Brain pericyte (primary cell): Measurements from ENCODE around the gene CDC40.

Source experiments
- DNase-seq: peaks from one replicate; pipeline ENCODE4 v3.0.0-alpha.2; 2012; ENCODE audit warnings: low read depth, low spot score

The CDC40 gene

DNA sequence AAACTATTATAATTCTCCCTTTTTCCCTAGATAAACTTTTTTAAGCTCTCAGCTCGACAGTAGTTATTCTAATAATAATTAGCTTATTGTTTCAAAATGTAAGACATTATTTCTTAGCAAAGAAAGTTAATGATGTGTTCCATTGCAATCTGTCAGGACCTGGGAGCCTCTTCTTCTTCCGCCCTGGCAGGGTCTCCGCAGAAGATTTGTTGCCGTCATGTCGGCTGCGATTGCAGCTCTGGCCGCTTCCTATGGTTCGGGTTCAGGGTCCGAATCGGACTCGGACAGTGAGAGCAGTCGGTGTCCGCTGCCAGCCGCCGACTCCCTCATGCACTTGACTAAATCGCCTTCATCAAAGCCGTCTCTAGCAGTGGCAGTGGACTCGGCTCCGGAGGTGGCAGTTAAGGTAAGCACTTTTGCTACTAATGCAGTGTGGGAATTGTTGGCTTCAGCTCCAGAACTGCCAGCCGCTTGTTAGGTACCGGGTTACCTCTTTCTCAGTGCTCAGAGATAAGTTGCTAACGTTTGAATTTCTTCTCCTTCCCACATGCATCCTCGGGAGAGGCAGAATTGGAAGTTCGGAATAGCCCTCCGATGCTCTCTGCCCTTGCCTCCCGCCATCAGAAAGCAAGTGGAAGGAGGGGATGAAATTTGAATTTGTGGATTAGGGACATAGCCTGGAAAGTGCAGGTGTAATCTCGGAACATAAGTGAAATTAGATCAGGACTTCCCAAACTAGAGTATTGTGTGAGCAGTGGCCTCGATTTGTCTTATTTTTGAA is at the start of gene CDC40:
Gene CDC40, plus strand, starts transcription at position 200 of the 781 bp plus-strand sequence. Its CDS starts 18 bp downstream, at position 218.
- DNase-seq = no peak

DNA sequence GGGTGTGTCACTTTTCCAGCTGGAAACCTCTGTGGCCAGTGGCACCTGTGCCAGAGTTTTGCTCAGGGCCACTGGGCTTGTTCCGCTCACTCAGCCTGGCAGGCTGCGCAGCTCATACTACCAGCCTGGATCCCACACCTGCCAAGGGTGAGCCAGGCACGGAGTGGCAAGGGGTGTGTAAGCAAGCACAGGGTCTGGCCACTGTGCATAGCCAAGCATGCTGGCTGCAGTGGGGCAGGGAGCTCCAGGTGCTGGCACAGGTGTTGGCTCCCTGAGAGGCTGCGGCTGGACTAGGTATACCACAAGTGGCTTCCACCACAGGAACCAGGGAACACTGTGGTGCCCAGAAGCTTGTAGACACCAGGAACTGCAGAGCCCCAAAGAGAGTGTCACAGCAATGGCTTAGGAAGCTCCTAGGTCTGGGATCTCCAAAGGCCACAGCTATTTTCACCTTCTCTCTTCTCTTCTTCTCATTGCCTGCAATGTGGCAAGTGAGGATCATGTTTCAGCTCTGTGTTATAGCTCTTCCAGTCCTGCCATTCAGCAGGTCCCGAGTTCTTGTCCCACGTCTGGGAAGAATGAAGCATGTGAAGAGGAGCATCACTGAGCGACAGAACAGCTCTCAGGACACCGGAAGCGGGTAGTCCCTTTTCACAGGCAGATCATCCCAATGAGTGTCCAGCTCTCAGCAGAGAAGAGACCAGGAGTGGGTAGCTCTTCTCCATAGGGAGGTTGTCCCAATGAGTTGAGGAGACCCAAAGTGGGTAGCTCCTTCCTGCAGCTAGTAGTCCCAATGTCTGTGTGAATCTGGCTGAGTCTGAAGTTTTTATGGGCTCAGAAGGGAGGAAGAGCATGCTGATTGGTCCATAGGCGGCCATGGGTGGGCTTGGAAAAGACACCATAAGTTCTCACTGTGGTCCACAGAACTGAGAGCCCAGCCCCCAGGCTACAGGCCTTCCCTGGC is 42.0 kb upstream of the CDC40 start:
- DNase-seq = no peak

DNA sequence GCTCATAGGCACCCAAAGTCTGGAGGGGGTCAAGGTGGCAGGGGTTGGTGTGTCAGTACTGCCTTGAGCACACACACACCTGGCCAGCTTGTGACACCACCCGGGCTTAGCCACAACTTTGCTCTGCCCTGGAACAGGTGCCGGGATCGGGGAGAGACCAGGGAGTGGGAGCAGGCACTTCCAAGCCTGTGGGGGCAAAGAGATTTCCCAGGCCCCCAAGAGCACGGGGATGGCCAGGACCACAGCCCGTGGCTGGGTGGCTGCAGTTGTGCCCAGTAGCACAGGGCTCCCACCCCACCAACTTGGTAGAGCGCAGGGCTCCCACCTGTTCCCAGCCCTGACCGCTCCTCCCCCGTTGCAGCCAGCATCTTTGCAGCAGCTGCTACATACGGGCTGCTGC is 41.2 kb upstream of the CDC40 start:
- DNase-seq = no peak

DNA sequence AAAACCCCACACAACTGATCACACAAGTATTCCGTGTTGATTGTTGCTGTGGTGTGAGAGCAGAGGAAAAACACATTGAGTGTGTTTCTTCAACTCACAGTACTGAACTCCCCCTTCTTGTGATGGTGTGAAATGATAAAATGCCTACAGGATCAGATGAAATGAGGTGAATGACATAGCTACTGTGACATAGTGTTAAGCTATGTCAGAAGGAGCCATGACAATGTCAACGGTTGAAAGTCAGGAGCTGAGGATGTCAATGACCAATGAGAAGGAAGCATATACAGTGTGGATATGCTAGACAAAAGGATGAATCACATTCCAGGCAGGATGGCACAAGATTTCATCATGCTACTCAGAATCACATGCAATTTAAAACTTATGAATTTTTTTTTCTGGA is 39.6 kb upstream of the CDC40 start:
- no peak for DNase-seq

DNA sequence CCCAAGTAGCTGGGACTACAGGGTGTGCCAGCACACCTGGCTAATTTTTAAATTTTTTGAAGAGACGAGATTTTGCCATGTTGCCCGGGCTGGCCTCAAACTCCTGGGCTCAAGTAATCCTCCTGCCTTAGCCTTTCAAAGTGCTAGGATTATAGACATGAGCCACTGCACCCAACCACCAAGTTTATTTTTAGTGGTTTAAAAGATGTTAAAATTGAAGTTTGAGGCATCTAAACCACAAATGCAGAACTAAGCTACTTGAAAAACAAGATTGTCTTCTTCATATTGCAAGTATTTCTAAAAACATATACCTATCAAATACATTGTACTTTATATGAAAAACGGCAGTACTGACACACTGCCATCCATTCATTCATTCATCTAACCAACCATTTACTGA is 32.4 kb upstream of the CDC40 start:
- DNase-seq = no peak

DNA sequence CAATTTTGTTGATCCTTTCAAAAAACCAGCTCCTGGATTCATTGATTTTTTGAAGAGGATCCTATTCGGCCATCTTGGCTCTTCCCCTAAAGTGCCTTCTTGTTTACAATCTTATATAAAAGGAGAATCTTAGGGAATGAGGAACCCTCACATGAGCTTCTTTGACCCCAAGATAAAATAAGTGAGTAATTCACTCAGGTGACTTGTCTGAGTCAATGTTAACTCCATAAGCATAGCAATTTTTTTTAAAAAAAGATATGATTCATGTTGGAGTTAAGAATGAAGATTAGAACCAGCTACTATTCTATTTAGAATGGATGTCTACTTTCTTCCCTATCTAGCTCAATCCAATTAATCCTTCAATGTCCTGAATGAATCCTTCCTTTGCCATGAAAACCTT is 21.7 kb upstream of the CDC40 start:
- no peak for DNase-seq

DNA sequence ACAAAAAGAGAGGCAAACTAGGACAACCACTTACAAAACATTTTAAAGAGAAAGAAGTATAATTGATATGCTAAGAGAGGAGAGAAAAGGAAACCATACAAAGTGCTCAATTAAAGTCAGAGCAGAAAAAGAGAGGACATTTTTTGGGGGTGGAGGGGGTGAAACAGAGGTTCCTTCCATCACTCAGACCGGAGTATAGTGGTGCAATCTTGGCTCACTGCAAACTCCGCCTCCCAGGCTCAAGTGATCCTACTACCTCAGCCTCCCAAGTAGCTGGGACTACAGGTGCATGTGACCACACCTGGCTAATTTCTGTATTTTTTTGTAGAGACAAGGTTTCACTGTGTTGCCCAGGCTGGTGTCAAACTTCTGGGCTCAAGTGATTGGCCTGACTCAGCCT is 10.1 kb upstream of the CDC40 start:
- no peak for DNase-seq

DNA sequence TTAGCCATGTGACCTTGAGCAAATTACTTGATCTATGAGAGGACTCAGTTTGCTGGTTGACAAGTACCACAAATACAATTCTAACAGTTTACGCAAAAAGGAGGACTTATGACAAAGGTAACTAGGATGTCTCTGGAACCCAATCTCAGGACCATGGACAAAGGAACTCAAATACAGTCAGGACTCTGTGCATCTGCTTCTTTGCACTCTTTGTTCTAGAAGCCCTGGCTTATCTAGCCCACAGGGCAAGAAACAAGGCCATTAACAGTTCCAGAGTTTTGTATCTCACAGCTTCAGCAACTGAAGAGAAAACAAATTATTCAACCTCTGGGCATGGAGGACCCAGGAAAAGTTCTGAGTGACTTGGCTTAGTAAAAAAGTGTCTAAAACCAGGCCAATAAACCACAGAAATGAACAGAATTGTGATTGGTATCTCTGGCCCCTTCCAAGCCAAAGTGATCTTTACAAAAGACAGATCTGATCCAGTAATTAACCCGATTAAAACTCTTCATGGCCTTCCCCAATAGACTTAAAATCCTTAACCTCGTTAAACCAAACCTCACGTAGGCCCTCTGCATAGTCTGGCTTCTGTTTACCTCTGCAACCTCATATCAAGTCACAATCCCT is 6.6 kb upstream of the CDC40 start:
- no peak for DNase-seq

DNA sequence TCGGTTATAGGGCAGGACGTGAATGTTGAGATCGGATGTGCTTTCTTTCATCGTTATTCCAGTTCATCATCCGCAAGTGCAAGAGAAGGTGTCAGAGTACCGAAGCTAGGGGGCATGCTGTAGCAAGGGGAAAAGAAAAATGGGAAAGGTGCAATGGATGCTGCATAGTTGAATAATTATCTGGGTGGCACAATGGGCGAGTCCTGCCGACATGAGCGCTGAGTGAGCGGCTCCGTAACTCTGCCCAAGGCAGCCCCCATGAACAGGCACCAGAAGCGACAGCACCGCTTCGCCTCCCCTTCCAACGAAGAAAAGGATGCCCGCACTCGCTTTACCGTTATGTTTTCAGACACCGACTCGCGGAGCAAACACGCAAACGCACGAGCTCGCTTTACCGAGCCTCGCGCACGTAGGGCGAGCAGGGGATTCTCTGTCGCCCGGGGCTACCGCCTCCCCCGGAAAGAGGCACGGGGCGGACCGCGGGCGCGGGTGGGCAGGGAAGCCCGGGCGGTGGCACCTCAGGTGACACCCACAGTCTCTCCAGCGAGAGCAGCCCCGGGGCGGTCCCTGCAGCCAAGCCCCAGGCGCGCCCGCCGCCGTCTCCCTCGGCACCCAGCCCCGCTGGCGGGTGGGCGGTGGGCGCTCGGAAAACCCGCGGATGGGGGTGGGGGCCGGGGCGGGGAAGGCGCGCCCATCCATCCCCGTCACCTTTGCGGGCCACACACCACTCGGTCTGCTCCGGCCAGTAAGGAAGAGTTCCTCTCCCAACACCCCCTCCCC is 1.4 kb upstream of the CDC40 start:
- peak; percentile 34 for DNase-seq

DNA sequence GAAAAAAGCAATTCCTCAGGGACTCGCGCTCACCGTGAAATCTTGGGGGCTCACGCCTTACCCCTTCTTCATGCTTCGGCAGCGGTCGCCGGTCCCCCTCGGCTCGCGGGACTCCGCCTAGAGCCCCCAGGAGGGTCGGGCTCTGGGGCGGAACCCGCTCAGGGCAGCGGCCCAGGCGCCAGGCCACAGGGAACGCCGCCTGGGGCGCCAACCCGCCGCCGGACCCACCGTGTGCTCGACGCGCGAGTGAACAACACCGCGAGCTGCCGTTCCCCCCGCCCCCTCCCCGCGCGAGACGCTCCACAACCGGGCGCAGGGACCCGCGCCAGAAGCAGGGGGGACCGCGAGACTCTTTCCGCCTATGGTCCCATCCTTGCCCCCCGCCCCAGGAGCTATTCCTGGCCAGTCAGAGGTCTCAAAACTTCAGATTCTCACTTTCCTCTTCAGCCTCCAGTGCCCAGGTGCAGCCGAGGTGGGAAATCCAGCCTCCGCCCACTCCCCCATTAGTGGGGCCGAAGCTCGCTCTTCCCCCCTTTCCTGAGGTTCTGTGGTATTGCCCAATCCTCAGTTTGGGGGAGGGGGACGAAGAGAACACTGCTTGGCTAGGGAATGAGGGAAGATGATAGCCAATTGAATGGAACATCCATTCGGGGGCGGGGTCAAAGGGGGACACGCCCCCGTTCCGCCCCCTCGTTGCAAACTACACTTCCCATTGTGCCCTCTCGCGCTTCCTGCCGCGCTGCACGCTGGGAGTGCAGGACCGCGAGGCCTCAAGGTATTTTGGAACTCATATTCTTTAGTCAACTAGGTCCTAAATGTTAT is 610 bp upstream of the CDC40 start, which contains the start of gene WASF1:
Gene WASF1, minus strand, starts transcription at position 265 of the 822 bp plus-strand sequence. CDS start 52,069 bp downstream, outside the sequence.
- peak; percentile 98 for DNase-seq

DNA sequence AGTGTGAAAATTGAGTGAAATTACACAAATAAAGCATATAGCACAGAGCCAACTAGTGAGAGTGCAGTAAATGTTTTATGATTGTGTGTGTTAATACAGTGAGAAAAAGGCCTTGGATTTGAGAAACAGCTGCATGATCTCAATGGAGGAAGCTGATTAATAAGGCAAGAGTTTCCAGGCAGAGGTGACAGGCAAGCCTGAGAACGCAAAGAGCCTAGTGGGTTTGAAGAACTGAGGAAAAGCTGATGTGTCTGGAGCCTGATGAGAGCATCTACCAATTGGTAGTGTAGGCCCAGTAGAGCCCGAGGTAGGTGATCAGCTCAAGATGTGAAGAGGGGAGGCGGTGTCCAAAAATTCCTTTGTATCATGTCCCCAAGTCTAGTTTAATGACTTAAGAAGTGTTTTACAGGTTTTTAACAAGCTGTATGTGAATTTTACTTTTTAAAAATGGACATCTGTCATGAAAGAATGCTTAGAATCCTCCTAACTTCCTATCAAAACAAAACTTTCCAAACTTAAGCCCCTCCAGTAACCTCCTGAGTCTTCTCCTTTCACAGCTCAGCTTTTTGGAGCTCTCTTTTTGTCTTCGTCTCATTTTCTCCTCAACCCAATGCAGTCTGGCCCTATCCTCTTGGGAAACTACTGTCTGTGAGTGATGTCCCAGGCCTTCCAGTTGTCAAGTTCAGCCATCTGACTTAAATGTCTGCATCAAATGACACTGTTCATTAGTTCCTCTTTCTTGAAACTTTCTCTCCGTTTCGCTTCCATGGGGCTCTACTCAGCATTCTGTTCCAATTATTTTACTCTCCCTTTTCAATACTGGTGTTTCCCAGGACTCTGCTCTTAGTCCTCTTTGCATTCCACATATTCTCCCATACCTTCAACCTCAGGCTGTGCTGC is 1.2 kb downstream of the CDC40 start:
- DNase-seq = no peak

DNA sequence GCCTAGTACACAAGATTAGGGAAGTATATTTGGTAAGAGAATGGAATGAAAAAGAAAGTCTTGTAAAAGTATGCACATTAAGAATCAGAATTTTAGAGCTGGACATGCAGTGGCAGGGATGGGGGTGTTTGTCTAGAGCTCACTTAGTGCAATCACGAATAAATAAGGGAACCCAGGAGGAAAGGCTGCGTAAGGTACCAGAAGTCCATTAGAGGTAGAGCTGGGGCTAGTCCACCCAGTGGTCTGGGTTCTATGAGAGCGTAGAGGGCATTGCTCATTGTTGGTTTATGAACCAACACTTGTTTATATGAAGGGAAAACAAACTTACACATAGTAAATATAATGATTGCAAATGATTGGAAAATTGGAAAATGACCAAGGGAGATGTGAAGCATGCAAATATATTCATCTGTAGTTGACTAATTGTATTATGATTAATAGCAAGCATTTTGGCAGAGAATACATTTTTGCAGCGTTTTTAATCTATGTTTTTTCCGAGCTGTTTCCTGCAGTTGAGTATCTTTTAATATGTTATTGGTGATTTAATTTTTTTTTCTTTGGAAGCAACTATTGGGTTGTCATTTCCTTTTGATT is 3.2 kb downstream of the CDC40 start:
- DNase-seq = no peak

DNA sequence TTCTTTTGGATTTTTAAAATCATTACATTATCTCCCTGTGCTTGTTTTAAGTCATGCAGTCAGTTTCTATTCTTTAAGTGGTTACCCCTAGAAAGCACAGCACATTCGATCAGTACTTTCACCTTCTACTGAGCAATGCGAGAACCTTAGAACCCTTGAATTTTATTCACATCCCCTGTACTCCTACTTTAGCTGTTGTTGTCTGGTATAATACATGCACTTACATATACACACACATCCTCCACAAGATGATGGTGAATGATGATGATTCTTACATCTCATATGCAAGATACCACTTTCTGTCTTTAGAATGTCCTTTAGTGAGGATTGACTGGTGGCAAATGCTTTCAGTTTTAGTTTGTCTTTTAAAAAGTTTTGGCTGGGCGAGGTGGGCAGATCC is 5.7 kb downstream of the CDC40 start:
- DNase-seq = no peak

DNA sequence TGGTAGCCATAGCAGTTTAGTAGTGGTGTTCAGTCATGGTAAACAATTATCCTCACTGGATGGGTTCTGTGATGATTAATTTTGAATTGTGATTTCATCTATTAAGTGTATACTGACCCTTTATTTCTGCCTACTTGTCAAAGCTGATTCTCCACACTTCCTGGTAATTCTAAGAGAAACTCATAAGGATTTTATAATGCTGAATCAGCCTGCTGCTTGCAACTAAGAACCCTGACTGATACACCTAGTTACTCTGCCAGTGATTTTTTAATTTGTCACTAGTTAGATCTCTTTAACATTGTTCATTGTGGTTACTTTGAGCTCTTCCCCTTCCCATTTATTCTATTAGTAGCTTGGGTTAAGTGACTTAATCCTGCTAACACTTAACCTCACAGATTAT is 8.6 kb downstream of the CDC40 start:
- no peak for DNase-seq

DNA sequence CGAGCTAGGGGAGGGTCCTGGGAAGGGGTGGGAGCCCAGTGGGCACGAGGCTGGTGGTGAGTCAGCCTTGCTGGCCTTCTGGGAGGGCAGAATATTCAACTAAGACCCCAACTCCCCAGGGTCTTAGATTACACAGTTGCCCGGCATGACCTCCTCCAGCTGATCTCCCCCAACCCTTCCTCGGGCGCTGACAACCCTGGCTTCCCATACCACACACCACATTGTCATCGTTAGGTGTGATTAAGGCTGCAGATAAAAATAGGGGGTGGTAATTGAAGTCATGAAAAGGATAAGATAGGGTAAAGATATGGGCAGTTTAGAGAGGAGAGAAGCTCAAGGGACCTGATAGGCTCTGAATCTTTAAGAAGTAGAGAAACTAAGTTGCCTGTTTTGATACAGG is 10.5 kb downstream of the CDC40 start:
- no peak for DNase-seq

DNA sequence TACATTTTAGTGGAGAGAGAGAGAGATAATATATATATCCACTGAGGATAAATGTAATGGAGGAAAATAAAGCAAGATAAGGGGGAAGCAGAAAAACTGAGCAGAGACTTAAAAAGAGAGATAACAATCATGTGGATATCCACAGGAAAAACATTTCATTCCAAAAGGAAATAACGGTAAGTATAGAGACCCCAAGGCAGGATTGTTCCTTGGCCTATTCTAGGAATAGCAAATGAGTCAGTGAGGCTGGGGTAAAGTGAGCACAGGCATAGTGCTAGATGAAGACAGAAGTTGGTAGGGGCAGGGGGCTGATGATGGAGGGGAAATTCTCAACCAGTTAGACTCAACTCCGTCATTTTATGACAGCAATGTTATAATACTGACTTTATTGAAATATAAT is 11.2 kb downstream of the CDC40 start:
- DNase-seq = no peak

DNA sequence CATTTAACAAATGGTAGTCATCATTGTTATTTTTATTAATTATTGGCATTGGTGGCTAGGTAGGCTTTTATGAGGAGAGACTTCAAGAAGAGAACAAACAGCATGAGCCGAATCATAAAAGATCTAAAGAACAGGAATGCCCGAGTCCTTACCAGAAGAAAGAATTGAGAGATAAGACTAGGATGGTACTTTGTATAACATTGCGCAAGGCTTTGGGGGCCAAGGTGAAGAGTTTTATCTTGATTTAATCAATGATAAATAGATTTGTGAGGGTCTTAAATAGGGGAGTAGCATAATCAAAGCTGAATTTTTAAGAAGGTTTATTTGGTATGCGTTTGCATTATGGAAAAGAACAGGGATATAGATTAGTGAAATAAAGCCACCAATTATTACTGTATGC is 15.4 kb downstream of the CDC40 start:
- DNase-seq = no peak

DNA sequence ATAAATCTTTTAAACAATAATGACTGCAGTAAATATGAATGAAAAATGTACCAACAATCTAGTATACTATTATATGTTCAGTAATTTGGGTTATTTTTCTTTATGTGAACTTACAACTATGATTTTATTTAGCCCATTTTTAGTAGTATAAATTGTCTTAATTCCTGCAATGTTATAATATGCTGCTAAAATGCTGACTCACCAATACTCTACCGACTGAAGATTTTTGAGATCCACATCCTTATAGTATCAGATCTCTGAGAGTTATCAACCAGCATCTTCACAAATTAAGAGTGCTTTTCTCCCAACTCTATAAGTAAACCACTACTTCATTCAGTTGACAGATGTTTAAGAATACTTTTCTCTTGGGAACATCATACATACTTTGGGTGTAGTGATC is 16.6 kb downstream of the CDC40 start:
- DNase-seq = no peak

DNA sequence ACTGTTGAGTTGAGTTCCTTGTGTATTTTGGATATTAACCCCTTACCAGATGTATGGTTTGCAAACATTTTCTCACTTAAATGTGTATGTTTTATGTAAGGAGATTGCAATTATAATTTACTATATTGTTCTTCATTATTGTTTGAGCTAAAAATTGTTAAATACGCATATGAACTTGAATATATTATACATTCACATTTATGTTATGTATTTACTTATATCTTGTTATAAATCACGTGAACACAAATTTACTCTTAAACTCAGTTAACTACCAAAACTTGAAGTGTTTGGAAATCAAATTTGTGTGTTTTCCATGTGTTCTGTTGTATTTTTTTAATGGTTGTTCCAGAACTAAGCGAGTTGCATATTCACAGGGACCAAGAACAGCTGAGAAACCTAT is 18.3 kb downstream of the CDC40 start:
- DNase-seq = no peak
